HG02884 (cell line): Measurements from ENCODE around the gene CCDC9.
A peak's percentile ranks its signal among the peaks of the same experiment; 100 is the strongest.
"Not testable (repeated sequence)": the region's sequence is repeated elsewhere in the genome, so short reads cannot be mapped to it uniquely, and the experiment has no call there.

ENCODE experiments used
- ATAC-seq: cut with Tn5 transposase; IDR thresholded peaks from one replicate; pipeline ENCODE4 v1.9.1; 2021; ENCODE audit warnings: mild to moderate bottlenecking, moderate library complexity; ENCODE audit not compliant: unreplicated experiment

The CCDC9 gene

GRCh38 chr19:47258895-47259555 lies 2.7 kb downstream of the CCDC9 start:
- no peak for ATAC-seq

- ATAC-seq, result no peak
These were observed 4.2 kb downstream of the CCDC9 start for GRCh38 chr19:47260476-47260875.

- ATAC-seq, result not testable (repeated sequence)
These were observed 5.8 kb downstream of the CCDC9 start for GRCh38 chr19:47261946-47262793.

DNA sequence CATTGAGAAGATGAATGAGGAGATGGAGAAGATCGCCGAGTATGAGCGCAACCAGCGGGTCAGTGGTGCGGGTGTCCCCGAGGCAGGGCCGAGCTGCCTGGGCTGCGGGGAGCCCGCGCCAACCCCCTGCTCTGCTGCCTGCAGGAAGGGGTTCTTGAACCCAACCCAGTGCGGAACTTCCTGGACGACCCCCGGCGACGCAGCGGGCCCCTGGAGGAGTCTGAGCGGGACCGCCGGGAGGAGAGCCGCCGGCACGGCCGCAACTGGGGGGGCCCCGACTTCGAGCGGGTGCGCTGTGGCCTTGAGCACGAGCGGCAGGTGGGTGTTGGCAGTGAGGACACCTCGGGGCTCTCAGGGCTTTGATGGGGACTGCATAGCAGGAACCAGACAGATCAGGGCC lies 8.3 kb downstream of the CCDC9 start:
- ATAC-seq, result no peak

DNA sequence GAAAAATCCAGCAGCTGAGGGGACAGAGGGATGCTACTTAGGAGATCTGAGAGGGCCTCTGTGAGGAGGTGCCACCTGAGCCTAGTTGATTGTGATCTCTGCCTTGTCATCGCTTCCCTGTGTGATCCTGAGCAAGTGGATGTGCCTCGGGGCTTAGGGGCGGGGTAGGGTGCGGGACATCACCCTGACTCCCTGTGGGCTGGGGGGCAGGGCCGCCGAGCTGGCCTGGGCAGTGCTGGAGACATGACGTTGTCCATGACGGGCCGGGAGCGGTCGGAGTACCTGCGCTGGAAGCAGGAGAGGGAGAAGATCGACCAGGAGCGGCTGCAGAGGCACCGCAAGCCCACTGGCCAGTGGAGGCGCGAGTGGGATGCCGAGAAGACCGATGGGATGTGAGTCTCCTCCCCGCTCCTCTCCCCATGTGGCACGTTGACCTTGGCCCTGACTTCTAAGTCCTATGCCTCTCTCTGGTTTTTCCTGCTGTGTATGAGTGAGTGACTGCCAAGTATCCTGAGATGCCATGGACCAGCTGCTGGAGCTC lies 10.1 kb downstream of the CCDC9 start:
- no peak for ATAC-seq

GRCh38 chr19:47267350-47267759 lies 11.0 kb downstream of the CCDC9 start:
- no peak for ATAC-seq

GRCh38 chr19:47268028-47268427 lies 11.7 kb downstream of the CCDC9 start:
- no peak for ATAC-seq

GRCh38 chr19:47269596-47269995 lies 13.3 kb downstream of the CCDC9 start:
- no peak for ATAC-seq

- no peak for ATAC-seq
These were observed 14.1 kb downstream of the CCDC9 start for GRCh38 chr19:47270408-47270807.

- ATAC-seq, result no peak
These were observed 15.6 kb downstream of the CCDC9 start for GRCh38 chr19:47271949-47272348.

DNA sequence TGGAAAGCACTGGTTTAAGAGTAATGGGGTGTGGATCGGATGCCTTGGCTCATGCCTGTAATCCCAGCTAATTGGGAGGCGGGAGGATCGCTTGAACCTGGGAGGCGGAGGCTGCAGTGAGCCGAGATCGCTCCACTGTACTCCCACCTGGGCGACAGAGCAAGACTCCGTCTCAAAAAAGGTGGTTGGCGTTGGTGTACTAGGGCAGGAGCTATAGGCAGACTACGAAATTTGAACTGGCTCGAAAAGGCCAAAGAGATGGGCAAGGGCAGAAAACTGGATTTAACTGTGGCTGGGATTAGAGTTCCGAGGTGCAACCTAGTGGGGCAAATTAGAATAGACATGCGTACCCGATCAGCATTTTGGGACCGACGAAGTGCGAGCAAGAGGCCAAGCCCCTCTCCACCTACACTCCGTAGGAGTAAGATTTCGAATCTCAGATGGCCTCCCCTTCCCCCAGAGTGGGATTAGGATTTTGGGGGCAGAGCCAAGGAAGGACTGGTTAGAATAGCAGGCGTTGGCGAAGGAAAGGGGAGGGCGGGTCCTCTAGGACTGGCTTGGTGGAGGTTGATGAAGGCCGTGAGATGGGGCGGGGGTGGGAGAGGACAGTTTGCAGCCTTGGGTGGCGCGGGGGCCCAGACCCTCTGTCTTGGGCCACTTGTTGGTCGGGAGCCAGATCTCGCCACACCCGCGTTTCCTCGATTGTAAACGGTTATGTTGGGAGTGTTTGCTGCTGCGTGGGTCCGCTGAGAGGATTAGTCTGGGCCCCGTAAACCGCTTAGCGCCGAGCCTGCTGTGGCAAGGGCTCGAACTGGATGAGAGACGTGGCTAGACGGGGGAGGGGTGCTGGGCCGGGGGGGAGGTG lies 16.4 kb downstream of the CCDC9 start:
- no peak for ATAC-seq

- peak; percentile 56 for ATAC-seq
These were observed 17.2 kb downstream of the CCDC9 start for GRCh38 chr19:47273313-47274070.

DNA sequence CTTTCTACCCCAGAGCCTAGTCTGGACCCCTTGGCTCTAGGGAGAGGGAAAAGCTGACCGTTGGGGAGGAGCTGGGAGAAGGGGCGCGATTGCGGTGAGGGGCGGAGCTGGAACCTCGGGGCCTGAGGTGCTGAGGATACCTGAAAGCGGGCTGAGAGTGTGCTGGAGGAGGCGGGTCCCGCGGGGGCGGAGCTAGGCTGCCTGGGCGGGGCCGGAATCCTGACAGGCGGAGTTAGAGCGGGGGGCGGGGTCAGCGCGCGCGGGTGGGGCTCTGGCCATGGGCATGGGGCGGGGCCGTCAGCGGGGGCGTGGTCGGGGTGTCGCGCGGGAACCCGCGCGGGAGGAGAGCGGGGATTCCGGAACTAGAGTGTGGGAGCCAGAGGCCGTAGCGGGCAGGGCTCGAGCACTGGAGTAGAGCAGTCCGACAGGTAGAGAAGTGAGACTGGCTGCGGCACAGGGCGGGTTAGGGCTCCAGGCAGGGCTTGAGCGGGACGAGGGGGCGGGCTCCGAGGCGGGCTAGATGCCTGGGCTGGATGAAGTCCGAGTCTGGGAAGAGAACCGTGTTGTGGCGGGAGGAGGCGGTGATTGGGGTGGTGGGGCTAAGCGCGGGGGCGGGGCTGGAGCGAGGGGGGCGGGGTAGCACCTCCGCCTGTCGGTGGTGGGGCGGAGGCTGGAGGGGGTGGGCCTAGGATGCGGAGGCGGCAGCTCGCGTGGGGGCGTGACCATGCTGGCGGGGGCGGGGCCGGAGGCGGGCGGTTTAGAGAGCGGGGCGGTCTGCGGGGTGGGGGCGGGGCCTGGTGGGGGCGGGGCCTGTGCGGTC lies 18.0 kb downstream of the CCDC9 start, which contains the start of gene INAFM1:
Gene INAFM1 (plus strand): TSS at position 815 of the 820 bp plus-strand sequence. CDS start 35 bp downstream, outside the sequence.
- ATAC-seq, result peak; percentile 45

DNA sequence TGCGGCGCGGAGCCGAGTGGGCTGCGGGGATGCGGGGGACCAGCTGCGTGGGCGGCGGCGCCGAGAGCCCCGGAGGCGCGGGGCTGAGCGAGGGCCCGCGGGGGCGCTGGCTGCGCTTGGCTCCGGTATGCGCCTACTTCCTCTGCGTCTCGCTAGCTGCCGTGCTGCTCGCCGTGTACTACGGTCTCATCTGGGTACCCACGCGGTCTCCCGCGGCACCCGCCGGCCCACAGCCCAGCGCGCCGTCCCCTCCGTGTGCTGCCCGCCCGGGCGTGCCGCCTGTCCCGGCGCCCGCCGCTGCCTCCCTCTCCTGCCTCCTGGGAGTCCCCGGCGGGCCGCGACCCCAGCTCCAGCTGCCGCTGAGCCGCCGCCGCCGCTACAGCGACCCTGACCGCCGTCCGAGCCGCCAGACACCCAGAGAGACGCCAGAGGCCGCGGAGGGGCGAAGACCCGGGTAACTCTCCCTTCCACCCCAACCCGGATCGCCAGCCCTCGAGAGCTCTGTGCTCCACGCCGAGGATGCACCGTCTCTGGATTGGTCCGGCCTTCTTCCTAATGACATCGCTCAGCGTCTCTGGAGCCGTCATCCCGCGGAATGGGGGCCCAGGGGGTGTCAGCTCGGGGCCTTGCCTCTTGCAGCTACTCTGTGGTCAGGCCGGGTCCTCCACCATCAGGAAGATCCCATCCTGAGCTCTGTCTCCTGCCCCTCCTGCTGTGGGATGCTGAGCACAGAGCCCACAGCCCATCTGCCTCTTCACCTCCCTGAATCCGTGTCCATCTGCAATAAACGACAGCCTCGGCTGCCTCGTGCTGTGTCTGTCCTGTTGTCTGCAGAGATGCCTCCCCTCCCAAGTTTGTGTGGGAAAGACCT lies 18.8 kb downstream of the CCDC9 start:
- ATAC-seq, result peak; percentile 10

DNA sequence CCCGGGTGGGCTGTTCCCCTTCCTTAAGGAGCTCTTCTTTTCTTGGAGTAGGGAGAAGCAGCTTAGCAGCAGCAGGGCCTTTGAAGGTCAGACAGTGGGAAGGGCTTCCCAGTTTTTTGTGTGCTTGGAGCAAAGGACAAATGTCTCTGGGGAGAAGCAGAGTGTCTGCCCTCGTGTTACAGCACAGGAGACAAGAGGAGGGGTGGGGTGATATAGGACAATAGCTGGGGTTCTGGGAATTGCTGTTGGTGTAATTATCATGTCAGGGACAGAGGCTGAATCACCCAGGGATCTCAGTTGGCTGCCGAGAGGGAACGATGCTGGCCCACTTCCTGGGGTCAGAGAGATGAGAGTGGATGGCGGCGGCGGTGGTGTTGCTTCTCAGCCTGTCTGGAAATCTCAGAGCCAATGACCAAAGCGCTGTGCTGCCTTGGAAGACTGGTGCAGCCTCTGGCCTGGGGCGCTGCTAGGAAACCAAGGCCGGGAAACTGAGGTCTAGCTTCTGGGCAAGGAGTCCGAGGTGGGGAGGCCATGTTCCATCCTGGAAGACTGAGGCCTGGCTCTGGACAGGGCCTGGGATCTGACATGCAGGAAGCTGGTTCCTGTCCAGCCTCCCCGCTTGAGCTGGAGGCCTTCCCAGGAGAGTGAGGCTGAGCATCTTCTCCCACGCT lies 19.6 kb downstream of the CCDC9 start:
- ATAC-seq, result no peak

GRCh38 chr19:47276513-47276912 lies 20.2 kb downstream of the CCDC9 start:
- not testable (repeated sequence) for ATAC-seq

DNA sequence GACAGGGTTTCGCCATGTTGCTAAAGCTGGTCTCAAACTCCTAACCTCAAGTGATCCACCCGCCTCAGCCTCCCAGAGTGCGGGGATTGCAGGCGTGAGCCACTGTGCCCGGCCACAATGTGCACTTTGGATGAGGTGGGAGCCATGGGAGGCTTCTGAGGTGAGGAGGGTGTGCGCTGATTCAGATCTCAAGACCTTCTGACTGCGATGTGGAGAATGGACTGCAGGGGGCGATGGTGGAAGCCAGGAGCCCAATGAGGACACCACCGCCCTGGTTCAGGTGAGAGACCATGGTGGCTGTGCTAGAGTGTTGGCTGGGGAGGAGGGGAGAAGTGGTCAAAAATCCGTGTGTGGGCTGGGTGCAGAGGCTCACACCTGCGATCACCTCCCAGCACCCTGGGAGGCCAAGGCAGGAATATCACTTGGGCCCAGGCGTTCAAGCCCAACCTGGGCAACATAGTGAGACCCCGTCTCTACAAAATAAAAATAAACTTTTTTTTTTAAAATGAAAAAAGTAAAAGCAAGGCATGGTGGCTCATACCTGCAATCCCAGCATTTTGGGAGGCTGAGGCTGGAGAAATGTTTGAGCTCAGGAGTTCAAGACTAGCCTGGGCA lies 24.0 kb downstream of the CCDC9 start:
- ATAC-seq, result no peak
